CD4-positive, alpha-beta T cell (primary cell): Measurements from ENCODE around the gene CDH8. TPM values are rescaled to one million over a fixed set of nuclear protein-coding genes. Genes with fewer than 3 reads are reported as not detected.

ENCODE experiments used
- ATAC-seq: fragments of 200-7000 bp; cut with Tn5 transposase; one replicate; pipeline ENCODE4 v1.10.0; 2022; ENCODE audit warnings: mild to moderate bottlenecking; ENCODE audit not compliant: poor library complexity
- CTCF ChIA-PET: fragments of 350-600 bp; sonication (Branson Sonifier 250); formaldehyde crosslinking; loops from one replicate; lab custom pipeline; 2021; ENCODE audit warnings: antibody characterized with exemption, inconsistent platforms; lab: Charles Lee
- POLR2A ChIA-PET: fragments of 350-600 bp; sonication (Branson Sonifier 250); formaldehyde crosslinking; loops from one replicate; lab custom pipeline; 2021; ENCODE audit warnings: antibody characterized with exemption, inconsistent platforms; lab: Charles Lee
- DNase-seq, 14 experiments: peaks; one replicate each; pipeline ENCODE4 v3.0.0-alpha.2; 2013 to 2020; ENCODE audit warnings: mixed read lengths in 2 of 14
- H3K27ac ChIP-seq, 2 donors: one replicate each; pipeline versions ENCODE4 v1.5.1 to v1.7.0; 2013; ENCODE audit warnings: low read length in 2 of 2, low read depth in 1 of 2, mild to moderate bottlenecking in 1 of 2
- H3K27me3 ChIP-seq, 2 experiments: 1 replicate in 1 of 2; 2 replicates in 1 of 2; pipeline versions ENCODE4 v1.6.1 to v1.7.0; 2013; ENCODE audit warnings: low read length in 2 of 2, control low read depth in 1 of 2, mild to moderate bottlenecking in 1 of 2, moderate library complexity in 1 of 2; ENCODE audit not compliant: insufficient read depth in 2 of 2, control insufficient read depth in 1 of 2
- H3K36me3 ChIP-seq: one replicate; pipeline ENCODE4 v1.6.1; 2013; ENCODE audit warnings: low read length, control low read depth; ENCODE audit not compliant: insufficient read depth
- H3K4me1 ChIP-seq: one replicate; pipeline ENCODE4 v1.6.1; 2013; ENCODE audit warnings: low read length, control low read depth; ENCODE audit not compliant: insufficient read depth
- H3K4me3 ChIP-seq: one replicate; pipeline ENCODE4 v1.5.1; 2013; ENCODE audit warnings: mild to moderate bottlenecking, low read length, moderate library complexity
- H3K9me3 ChIP-seq, 2 experiments: 1 replicate in 1 of 2; 2 replicates in 1 of 2; pipeline versions ENCODE4 v1.6.1 to v1.7.0; 2013; ENCODE audit warnings: low read length in 2 of 2, mild to moderate bottlenecking in 2 of 2, control low read depth in 1 of 2, moderate library complexity in 1 of 2; ENCODE audit not compliant: control insufficient read depth in 1 of 2, insufficient read depth in 1 of 2
- H3K27ac Mint-ChIP-seq: one replicate; pipeline ENCODE4 v1.8.0; 2020; ENCODE audit warnings: mixed read lengths
- H3K27me3 Mint-ChIP-seq: one replicate; pipeline ENCODE4 v1.8.0; 2021; ENCODE audit warnings: mixed read lengths
- H3K36me3 Mint-ChIP-seq: one replicate; pipeline ENCODE4 v1.8.0; 2021; ENCODE audit warnings: low read depth, mixed read lengths
- H3K4me1 Mint-ChIP-seq: one replicate; pipeline ENCODE4 v1.8.0; 2021; ENCODE audit warnings: low read depth, mixed read lengths
- H3K4me3 Mint-ChIP-seq: one replicate; pipeline ENCODE4 v1.8.0; 2020; ENCODE audit warnings: mild to moderate bottlenecking, mixed read lengths
- H3K9me3 Mint-ChIP-seq: one replicate; pipeline ENCODE4 v1.8.0; 2020; ENCODE audit warnings: mixed read lengths
- CTCF ChIP-seq: fragments of 200-600 bp; IDR thresholded peaks from one replicate; pipeline ENCODE4 v1.8.0; 2022; ENCODE audit warnings: antibody characterized with exemption, mild to moderate bottlenecking
- intact Hi-C, 2 experiments: fragments of 100-400 bp; cut with DNase I in 1 of 2; cut with micrococcal nuclease in 1 of 2; formaldehyde crosslinking; loops; one replicate each; pipeline versions ENCODE4 v1.15.1 to v1.9.0; 2023 to 2025; cut with DNase I, micrococcal nuclease
- total RNA-seq, 174 experiments: library from RNA in 2 of 174; stranded (reverse) in 2 of 174; gene quantifications; one replicate each; pipeline ENCODE4 v1.2.3 and lab custom pipeline; 2021 to 2026

Gene CDH8
- total RNA-seq, 2 experiments from 2014 or later, result not detected

GRCh38 chr16:62067182-62067581, 30.9 kb upstream of the CDH8 start:
- Mint-ChIP-seq H3K36me3 (no peaks in the 10 kb centered on the region), H3K4me1 (no peaks in the 10 kb centered on the region), H3K27me3 (no peaks in the 10 kb centered on the region), H3K9me3 (peaks cover 21% of the 10 kb centered on the region), H3K4me3 (no peak overlapping the region), H3K27ac (no peak overlapping the region)
- no peaks in the 10 kb centered on the region for H3K4me1 ChIP-seq
- H3K27ac ChIP-seq, result no peak overlapping the region
- H3K9me3 ChIP-seq, result peaks cover 3 to 14% of the 10 kb centered on the region in 2 experiments
- no peak overlapping the region for H3K4me3 ChIP-seq
- DNase-seq, result no peak
- ChIA-PET CTCF (no interaction called here), POLR2A (no interaction called here)
- TF ChIP-seq CTCF, result no peak
- no peak for ATAC-seq
- no peaks in the 10 kb centered on the region for H3K36me3 ChIP-seq
- no peaks in the 10 kb centered on the region for H3K27me3 ChIP-seq
- intact Hi-C loops, result no loop called here

DNA sequence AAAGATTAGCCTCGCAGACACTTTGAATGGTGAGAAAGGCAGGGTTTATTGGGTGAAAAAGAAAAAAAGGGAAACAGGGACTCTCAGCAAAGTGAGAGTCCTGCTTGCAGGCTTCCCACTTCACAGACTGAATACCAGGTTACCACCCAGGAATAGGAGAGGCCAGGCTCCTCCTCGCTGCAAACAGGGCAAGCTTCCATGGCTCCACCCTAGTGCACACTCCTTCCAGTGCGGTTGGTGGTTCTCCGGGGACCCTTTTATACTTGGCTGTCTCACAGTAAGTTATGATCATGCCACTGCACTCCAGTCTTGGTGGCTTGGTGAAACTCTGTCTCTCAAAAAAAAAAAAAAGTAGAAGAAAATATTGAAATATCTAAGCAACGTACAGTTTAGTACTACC, 30.5 kb upstream of the CDH8 start:
- no peak overlapping the region for H3K4me3 ChIP-seq
- Mint-ChIP-seq H3K4me1 (no peaks in the 10 kb centered on the region), H3K36me3 (no peaks in the 10 kb centered on the region), H3K27ac (no peak overlapping the region), H3K9me3 (peaks cover 21% of the 10 kb centered on the region), H3K4me3 (no peak overlapping the region), H3K27me3 (no peaks in the 10 kb centered on the region)
- POLR2A ChIA-PET, result no interaction called here
- CTCF ChIA-PET, result no interaction called here
- ATAC-seq, result no peak
- H3K36me3 ChIP-seq, result no peaks in the 10 kb centered on the region
- intact Hi-C loops, result no loop called here
- no peak overlapping the region for H3K27ac ChIP-seq
- H3K4me1 ChIP-seq, result no peaks in the 10 kb centered on the region
- H3K9me3 ChIP-seq, result peaks cover 3 to 14% of the 10 kb centered on the region in 2 experiments
- DNase-seq, result no peak
- H3K27me3 ChIP-seq, result no peaks in the 10 kb centered on the region
- TF ChIP-seq CTCF, result no peak

GRCh38 chr16:62064173-62064572, 27.9 kb upstream of the CDH8 start:
- no peaks in the 10 kb centered on the region for H3K27me3 ChIP-seq
- no peaks in the 10 kb centered on the region for H3K4me1 ChIP-seq
- ChIA-PET POLR2A (no interaction called here), CTCF (no interaction called here)
- no peak for TF ChIP-seq CTCF
- no peaks in the 10 kb centered on the region for H3K27me3 Mint-ChIP-seq
- H3K9me3 ChIP-seq, result peaks cover 0 to 11% of the 10 kb centered on the region in 2 experiments
- no peak for DNase-seq
- H3K4me3 ChIP-seq, result no peak overlapping the region
- no peaks in the 10 kb centered on the region for H3K4me1 Mint-ChIP-seq
- intact Hi-C loops, result no loop called here
- no peak for ATAC-seq
- no peak overlapping the region for H3K4me3 Mint-ChIP-seq
- no peaks in the 10 kb centered on the region for H3K36me3 Mint-ChIP-seq
- H3K36me3 ChIP-seq, result no peaks in the 10 kb centered on the region
- no peak overlapping the region for H3K27ac Mint-ChIP-seq
- peaks cover 22% of the 10 kb centered on the region for H3K9me3 Mint-ChIP-seq
- no peak overlapping the region for H3K27ac ChIP-seq
